H1 (cell line): Measurements from ENCODE around the gene MGAT4B. TPM values are rescaled to one million over a fixed set of nuclear protein-coding genes. Genes with fewer than 3 reads are reported as not detected.

Source experiments
- ATF2 ChIP-seq: IDR thresholded peaks from 2 replicates; pipeline ENCODE4 v1.6.1; 2012; ENCODE audit warnings: low read length, inconsistent platforms
- BACH1 ChIP-seq: IDR thresholded peaks from 2 replicates; pipeline ENCODE4 v1.6.1; 2012; ENCODE audit warnings: low read length, improper control_type of control experiment
- CHD1 ChIP-seq: IDR thresholded peaks from 2 replicates; pipeline ENCODE4 v1.6.1; 2012; ENCODE audit warnings: low read depth, low read length, improper control_type of control experiment
- EZH2 ChIP-seq: fragments of 200-600 bp; sonication (generic); IDR thresholded peaks from 2 replicates; pipeline ENCODE4 v1.7.1; 2012; ENCODE audit warnings: low read depth, mild to moderate bottlenecking, moderate library complexity, low read length, inconsistent platforms; ENCODE audit not compliant: severe bottlenecking
- KDM1A ChIP-seq: fragments of 200-600, 300-600 bp; sonication (generic); IDR thresholded peaks from 2 replicates; pipeline ENCODE4 v1.7.1; 2016; ENCODE audit warnings: mild to moderate bottlenecking, low read length, borderline replicate concordance
- KDM5A ChIP-seq: fragments of 200-600 bp; IDR thresholded peaks from 2 replicates; pipeline ENCODE4 v1.7.1; 2012; ENCODE audit warnings: mild to moderate bottlenecking, low read length, inconsistent platforms, mixed read lengths
- RAD21 ChIP-seq, 2 experiments: IDR thresholded peaks in 1 of 2; conservative IDR thresholded peaks in 1 of 2; 2 replicates each; pipeline ENCODE4 v1.6.1; 2011; ENCODE audit warnings: low read depth in 2 of 2, low read length in 2 of 2, improper control_type of control experiment in 1 of 2, inconsistent platforms in 1 of 2, mild to moderate bottlenecking in 1 of 2, moderate library complexity in 1 of 2
- USF2 ChIP-seq: IDR thresholded peaks from 2 replicates; pipeline ENCODE4 v1.6.1; 2011; ENCODE audit warnings: low read length, improper control_type of control experiment
- polyA plus RNA-seq, 7 experiments: library from polyadenylated mRNA; depleted of rRNA in 3 of 7; stranded (reverse) in 5 of 7; unstranded in 2 of 7; fragments of >200 nt in 5 of 7; fragments of 200-250 nt in 2 of 7; gene quantifications; 1 replicate in 5 of 7; 2 replicates in 1 of 7; 4 replicates in 1 of 7; pipeline versions ENCODE4 v1.2.1 to v1.2.3, GENCODE V29; 2011 to 2013; ENCODE audit warnings: missing spikeins in 2 of 7, mixed read lengths in 2 of 7
- total RNA-seq: library from RNA; stranded (reverse); fragmentation: NEBNext Ultra II Directional; extraction: Animal tissue kit (Norgen Biotek cat#: 25700); gene quantifications from 2 replicates; pipeline ENCODE4 v1.2.1, GENCODE V29; 2021

Gene MGAT4B
- total and polyA plus RNA-seq, 2 of the 8 experiments (the other 6 are each of a cell fraction or from before 2014, with no cell fraction given): 116 to 128 TPM

DNA sequence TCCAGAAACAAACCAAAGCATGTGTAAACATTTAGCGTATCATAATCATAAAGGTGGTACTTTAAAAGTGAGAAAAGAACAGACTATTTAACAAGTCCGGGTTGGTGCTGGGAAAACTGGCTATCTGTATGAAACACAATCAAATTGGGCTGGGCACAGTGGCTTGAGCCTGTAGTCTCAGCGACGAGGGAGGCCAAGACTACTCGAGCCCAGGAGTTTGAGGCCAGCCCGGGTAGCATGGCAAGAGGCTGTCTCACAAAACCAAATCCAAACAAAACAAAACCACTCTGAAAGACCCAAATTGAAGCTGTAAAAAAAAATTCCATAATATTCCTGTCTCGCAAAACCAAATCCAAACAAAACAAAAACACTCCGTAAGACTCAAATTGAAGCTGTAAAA is 47.7 kb upstream of the MGAT4B start (continued):
- TF ChIP-seq KDM5A (no peak), CHD1 (no peak), USF2 (no peak), KDM1A (no peak), EZH2 (no peak), BACH1 (no peak), ATF2 (no peak), RAD21 (IDR thresholded peaks at IDR 0.05 in 1 of 2, conservative IDR thresholded peaks at IDR 0.05 in 1 of 2; ENCODE audit: low read depth in 2 of 2, low read length in 2 of 2) (no peak)
- TF ChIP-seq, all 59 proteins: peak for 0
